ENCODE data around the gene IBTK.
"Not testable (repeated sequence)": the region's sequence is repeated elsewhere in the genome, so short reads cannot be mapped to it uniquely, and the experiment has no call there.

The IBTK gene

DNA sequence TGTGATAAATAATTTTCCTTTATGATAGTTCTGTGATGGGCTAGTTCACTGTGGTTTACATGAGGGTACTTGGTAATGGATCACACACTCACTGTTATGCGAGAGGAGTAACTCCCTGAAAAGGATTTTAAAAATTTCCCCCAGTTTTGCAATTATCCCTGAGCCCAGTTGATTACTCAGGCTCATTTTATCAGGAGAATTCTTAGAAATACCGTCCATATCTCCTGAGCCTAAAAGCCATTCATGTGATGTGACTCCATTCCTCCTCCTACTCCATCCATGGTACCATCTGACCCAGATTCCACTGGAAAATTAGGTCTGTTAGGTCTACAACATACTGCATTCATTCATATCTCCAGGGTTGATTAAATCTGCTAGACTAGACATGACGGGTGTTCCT, 16.4 kb upstream of the IBTK start:
- no peak overlapping the region for H3K27ac ChIP-seq
- TF ChIP-seq, protein P1, sequence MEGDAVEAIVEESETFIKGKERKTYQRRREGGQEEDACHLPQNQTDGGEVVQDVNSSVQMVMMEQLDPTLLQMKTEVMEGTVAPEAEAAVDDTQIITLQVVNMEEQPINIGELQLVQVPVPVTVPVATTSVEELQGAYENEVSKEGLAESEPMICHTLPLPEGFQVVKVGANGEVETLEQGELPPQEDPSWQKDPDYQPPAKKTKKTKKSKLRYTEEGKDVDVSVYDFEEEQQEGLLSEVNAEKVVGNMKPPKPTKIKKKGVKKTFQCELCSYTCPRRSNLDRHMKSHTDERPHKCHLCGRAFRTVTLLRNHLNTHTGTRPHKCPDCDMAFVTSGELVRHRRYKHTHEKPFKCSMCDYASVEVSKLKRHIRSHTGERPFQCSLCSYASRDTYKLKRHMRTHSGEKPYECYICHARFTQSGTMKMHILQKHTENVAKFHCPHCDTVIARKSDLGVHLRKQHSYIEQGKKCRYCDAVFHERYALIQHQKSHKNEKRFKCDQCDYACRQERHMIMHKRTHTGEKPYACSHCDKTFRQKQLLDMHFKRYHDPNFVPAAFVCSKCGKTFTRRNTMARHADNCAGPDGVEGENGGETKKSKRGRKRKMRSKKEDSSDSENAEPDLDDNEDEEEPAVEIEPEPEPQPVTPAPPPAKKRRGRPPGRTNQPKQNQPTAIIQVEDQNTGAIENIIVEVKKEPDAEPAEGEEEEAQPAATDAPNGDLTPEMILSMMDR (IDR thresholded peaks at IDR 0.05), result no peak
- H3K79me2 ChIP-seq, result no peaks in the 10 kb centered on the region
- no peak overlapping the region for H3K4me3 ChIP-seq (ENCODE audit: low read depth, low read length)
- H3K4me1 ChIP-seq, result no peaks in the 10 kb centered on the region
- H3K9me3 ChIP-seq (ENCODE audit: control insufficient read depth, low read length), result no peaks in the 10 kb centered on the region
- H3K4me2 ChIP-seq (ENCODE audit: low read length), result no peak overlapping the region
- no peak overlapping the region for H3K9ac ChIP-seq
- H2AFZ ChIP-seq, result no peak overlapping the region
- no peaks in the 10 kb centered on the region for H3K27me3 ChIP-seq (ENCODE audit: control insufficient read depth, insufficient read depth, low read length)
- H3K36me3 ChIP-seq (ENCODE audit: control insufficient read depth, insufficient read depth, low read length), result no peaks in the 10 kb centered on the region

DNA sequence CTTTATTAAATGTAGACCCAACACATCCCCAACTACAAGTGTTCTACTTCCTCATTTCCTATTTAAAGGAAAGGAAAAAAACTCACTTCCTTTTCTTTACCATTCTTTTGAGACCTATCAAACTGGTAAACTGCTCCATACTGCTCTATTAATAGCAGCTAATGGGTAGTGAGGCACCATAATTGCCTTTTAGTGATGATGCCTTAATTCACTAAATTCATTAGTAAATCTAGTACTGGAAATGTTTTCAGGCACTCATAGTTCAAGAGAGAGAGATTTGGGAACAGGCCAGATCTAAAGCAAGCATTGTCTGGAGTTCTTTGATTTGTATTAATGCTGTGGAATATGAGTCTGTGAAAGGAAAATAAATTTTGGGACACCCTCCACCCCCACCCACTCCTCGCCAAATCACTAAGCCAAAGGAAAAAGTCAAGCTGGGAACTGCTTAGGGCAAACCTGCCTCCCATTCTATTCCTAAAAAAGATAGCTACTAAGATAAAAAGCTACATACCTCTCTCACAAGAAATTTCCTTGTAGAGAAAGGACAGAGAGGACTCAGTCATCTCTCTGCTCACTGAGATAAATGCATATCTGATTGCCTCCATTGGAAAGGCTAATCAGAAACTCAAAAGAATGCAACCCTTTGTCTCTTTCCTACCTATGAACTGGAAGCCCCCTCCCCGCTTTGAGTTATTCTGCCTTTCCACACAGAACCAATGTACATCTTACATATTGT, 13.6 kb upstream of the IBTK start:
- no peak overlapping the region for H2AFZ ChIP-seq
- TF ChIP-seq, protein P1 (IDR thresholded peaks at IDR 0.05), result no peak
- H3K4me2 ChIP-seq (ENCODE audit: low read length), result no peak overlapping the region
- no peaks in the 10 kb centered on the region for H3K79me2 ChIP-seq
- no peak overlapping the region for H3K9ac ChIP-seq
- no peaks in the 10 kb centered on the region for H3K36me3 ChIP-seq (ENCODE audit: control insufficient read depth, insufficient read depth, low read length)
- no peak overlapping the region for H3K4me3 ChIP-seq (ENCODE audit: low read depth, low read length)
- H3K9me3 ChIP-seq (ENCODE audit: control insufficient read depth, low read length), result no peaks in the 10 kb centered on the region
- no peaks in the 10 kb centered on the region for H3K4me1 ChIP-seq
- no peak overlapping the region for H3K27ac ChIP-seq
- no peaks in the 10 kb centered on the region for H3K27me3 ChIP-seq (ENCODE audit: control insufficient read depth, insufficient read depth, low read length)

DNA sequence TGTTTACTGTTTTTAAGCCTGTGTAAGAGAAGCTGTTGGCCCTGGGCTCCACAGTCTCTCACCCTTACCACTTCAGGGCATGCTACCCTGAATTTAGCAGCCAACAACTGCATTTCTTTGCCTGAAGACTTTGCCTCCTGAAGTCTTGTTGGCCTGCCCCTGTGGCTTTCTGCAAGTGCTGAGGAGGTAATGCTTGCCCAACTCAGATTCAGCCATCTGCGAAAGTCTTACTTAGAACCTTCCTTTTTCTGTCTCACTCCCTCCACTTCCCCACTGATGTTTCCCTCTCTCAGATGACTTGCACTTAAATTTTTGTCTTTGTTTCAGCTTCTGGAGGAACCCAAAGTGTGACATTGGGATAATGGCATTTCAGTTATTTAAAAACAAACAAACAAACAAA, 11.8 kb upstream of the IBTK start:
- no peaks in the 10 kb centered on the region for H3K9me3 ChIP-seq (ENCODE audit: control insufficient read depth, low read length)
- no peaks in the 10 kb centered on the region for H3K79me2 ChIP-seq
- no peaks in the 10 kb centered on the region for H3K36me3 ChIP-seq (ENCODE audit: control insufficient read depth, insufficient read depth, low read length)
- TF ChIP-seq, protein P1 (IDR thresholded peaks at IDR 0.05), result no peak
- H3K4me2 ChIP-seq (ENCODE audit: low read length), result no peak overlapping the region
- H3K27ac ChIP-seq, result no peak overlapping the region
- H2AFZ ChIP-seq, result no peak overlapping the region
- H3K4me3 ChIP-seq (ENCODE audit: low read depth, low read length), result no peak overlapping the region
- no peaks in the 10 kb centered on the region for H3K27me3 ChIP-seq (ENCODE audit: control insufficient read depth, insufficient read depth, low read length)
- H3K4me1 ChIP-seq, result no peaks in the 10 kb centered on the region
- no peak overlapping the region for H3K9ac ChIP-seq

DNA sequence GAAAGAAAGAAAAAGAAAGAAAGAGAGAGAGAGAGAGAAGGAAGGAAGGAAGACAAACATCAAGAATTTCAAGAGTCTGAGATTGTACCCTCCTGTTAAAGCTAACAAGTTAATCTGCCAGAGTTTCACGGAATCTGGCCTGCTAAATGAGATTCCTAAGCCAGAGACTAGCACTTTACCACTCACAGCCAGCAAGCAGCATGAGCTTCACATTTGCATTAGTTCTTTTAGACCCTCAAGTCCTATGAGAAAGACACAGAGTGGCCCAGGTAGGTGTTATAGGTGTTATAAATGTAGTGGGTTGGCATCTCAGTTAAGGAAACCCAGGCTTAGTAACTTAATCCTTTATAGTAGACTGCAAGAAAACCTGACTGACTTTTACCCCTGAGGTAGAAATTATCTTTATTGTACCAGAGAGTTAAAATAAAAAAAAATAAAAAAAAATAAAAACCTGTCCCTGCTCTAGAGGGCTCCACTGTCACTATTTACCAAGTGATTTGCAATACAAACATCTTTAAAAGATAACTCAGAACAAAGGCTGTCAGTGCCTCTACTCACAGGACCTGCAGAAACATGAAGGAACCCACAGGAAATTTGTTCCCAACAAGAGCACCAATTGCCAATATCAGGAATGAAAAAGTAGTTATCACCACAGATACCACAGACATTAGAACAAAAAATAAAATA, 9.7 kb upstream of the IBTK start:
- Histone ChIP-seq H3K9me3 (ENCODE audit: control insufficient read depth, low read length) (no peaks in the 10 kb centered on the region), H3K27ac (no peak overlapping the region), H3K27me3 (ENCODE audit: control insufficient read depth, insufficient read depth, low read length) (no peaks in the 10 kb centered on the region), H3K79me2 (no peaks in the 10 kb centered on the region), H2AFZ (no peak overlapping the region), H3K4me2 (ENCODE audit: low read length) (no peak overlapping the region), H3K4me3 (ENCODE audit: low read depth, low read length) (no peak overlapping the region), H3K9ac (no peak overlapping the region), H3K4me1 (no peaks in the 10 kb centered on the region), H3K36me3 (ENCODE audit: control insufficient read depth, insufficient read depth, low read length) (no peaks in the 10 kb centered on the region)
- TF ChIP-seq, protein P1 (IDR thresholded peaks at IDR 0.05), result no peak

DNA sequence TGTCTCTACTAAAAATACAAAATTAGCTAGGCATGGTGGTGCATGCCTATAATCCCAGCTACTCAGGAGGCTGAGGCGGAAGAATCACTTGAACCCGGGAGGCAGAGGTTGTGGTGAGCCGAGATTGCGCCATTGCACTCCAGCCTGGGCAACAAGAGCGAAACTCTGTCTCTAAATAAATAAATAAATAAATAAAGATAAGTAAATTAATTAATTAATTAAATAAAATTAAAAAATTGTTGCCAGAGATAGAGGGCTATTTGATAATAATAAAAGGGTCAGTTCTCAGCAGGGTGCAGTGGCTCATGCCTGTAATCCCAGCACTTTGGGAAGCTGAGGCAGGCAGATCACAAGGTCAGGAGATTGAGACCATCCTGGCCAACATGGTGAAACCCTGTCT, 7.2 kb upstream of the IBTK start:
- not testable (repeated sequence) for H3K36me3 ChIP-seq (ENCODE audit: control insufficient read depth, insufficient read depth, low read length); H3K27me3 ChIP-seq (ENCODE audit: control insufficient read depth, insufficient read depth, low read length); H3K9me3 ChIP-seq (ENCODE audit: control insufficient read depth, low read length); H3K27ac ChIP-seq; H2AFZ ChIP-seq; H3K4me2 ChIP-seq (ENCODE audit: low read length); H3K4me1 ChIP-seq; H3K9ac ChIP-seq; H3K4me3 ChIP-seq (ENCODE audit: low read depth, low read length); H3K79me2 ChIP-seq

Data from parathyroid adenoma (tissue), 2 donors.